CD14-positive monocyte (primary cell): ENCODE results near the gene CACHD1. TPM values are rescaled to one million over a fixed set of nuclear protein-coding genes. Genes with fewer than 3 reads are reported as not detected.
A peak's percentile ranks its signal among the peaks of the same experiment; 100 is the strongest.

Experiments used
- DNase-seq, 3 donors: peaks; one replicate each; pipeline ENCODE4 v3.0.0-alpha.2; 2011 to 2022
- H2AFZ ChIP-seq: 2 replicates; pipeline ENCODE4 v1.6.0; 2012; ENCODE audit warnings: mild to moderate bottlenecking, low read depth, low read length, inconsistent platforms; ENCODE audit not compliant: insufficient read depth, poor library complexity, severe bottlenecking
- H3K27ac ChIP-seq, 2 donors: 1 replicate in 1 of 2; 2 replicates in 1 of 2; pipeline ENCODE4 v1.5.1; 2012 to 2013; ENCODE audit warnings: low read length in 2 of 2, control low read depth in 1 of 2, inconsistent platforms in 1 of 2, low read depth in 1 of 2, mild to moderate bottlenecking in 1 of 2
- H3K27me3 ChIP-seq, 2 donors: one replicate each; pipeline versions ENCODE4 v1.6.0 to v1.6.1; 2011 to 2013; ENCODE audit warnings: low read length in 2 of 2; ENCODE audit not compliant: control insufficient read depth in 2 of 2, insufficient read depth in 2 of 2
- H3K36me3 ChIP-seq, 2 donors: replicated peaks in 1 of 2; 1 replicate in 1 of 2; 2 replicates in 1 of 2; pipeline versions ENCODE4 v1.5.1 to v1.6.1; 2012 to 2013; ENCODE audit warnings: low read length in 2 of 2, control low read depth in 1 of 2, inconsistent platforms in 1 of 2, mild to moderate bottlenecking in 1 of 2; ENCODE audit not compliant: insufficient read depth in 2 of 2, control insufficient read depth in 1 of 2
- H3K4me1 ChIP-seq, 2 donors: 1 replicate in 1 of 2; 2 replicates in 1 of 2; pipeline versions ENCODE4 v1.5.1 to v1.6.1; 2012 to 2013; ENCODE audit warnings: low read length in 2 of 2, control low read depth in 1 of 2, inconsistent platforms in 1 of 2, mild to moderate bottlenecking in 1 of 2, moderate library complexity in 1 of 2; ENCODE audit not compliant: insufficient read depth in 2 of 2, control insufficient read depth in 1 of 2
- H3K4me2 ChIP-seq: replicated peaks from 2 replicates; pipeline ENCODE3; 2012; ENCODE audit warnings: low read length, moderate library complexity, mild to moderate bottlenecking; ENCODE audit not compliant: poor library complexity, severe bottlenecking; ENCODE audit errors: extremely low read depth
- H3K4me3 ChIP-seq, 3 experiments: fragments of 200-600 bp in 1 of 3; sonication (generic) in 1 of 3; replicated peaks in 1 of 3; 1 replicate in 2 of 3; 2 replicates in 1 of 3; pipeline ENCODE4 v1.5.1; 2011 to 2013; ENCODE audit warnings: low read length in 3 of 3, mild to moderate bottlenecking in 3 of 3, control low read depth in 2 of 3, low read depth in 2 of 3, inconsistent platforms in 1 of 3, moderate library complexity in 1 of 3
- H3K79me2 ChIP-seq: 2 replicates; pipeline ENCODE4 v1.6.0; 2012; ENCODE audit warnings: mild to moderate bottlenecking, control low read depth, inconsistent platforms, low read length, moderate library complexity; ENCODE audit not compliant: insufficient read depth
- H3K9ac ChIP-seq: 2 replicates; pipeline ENCODE4 v1.6.0; 2017; ENCODE audit warnings: low read length, mild to moderate bottlenecking; ENCODE audit not compliant: insufficient read depth, poor library complexity, severe bottlenecking
- H3K9me3 ChIP-seq, 2 donors: replicated peaks in 1 of 2; 1 replicate in 1 of 2; 2 replicates in 1 of 2; pipeline versions ENCODE4 v1.5.1 to v1.6.1; 2012 to 2013; ENCODE audit warnings: low read length in 2 of 2, control low read depth in 1 of 2; ENCODE audit not compliant: control insufficient read depth in 1 of 2, insufficient read depth in 1 of 2
- H4K20me1 ChIP-seq: 2 replicates; pipeline ENCODE4 v1.6.0; 2012; ENCODE audit warnings: mild to moderate bottlenecking, low read length, control low read depth, moderate library complexity; ENCODE audit not compliant: insufficient read depth
- H3K27ac Mint-ChIP-seq, 7 donors: one replicate each; pipeline ENCODE4 v1.8.0; 2020; ENCODE audit warnings: mild to moderate bottlenecking in 7 of 7, mixed read lengths in 7 of 7, moderate library complexity in 6 of 7, inconsistent platforms in 2 of 7
- H3K27me3 Mint-ChIP-seq, 3 donors: one replicate each; pipeline ENCODE4 v1.8.0; 2021 to 2022; ENCODE audit warnings: low read depth in 3 of 3, mild to moderate bottlenecking in 3 of 3, mixed read lengths in 3 of 3, moderate library complexity in 3 of 3, inconsistent platforms in 1 of 3
- H3K36me3 Mint-ChIP-seq, 2 donors: one replicate each; pipeline ENCODE4 v1.8.0; 2020; ENCODE audit warnings: mixed read lengths in 2 of 2, inconsistent platforms in 1 of 2, mild to moderate bottlenecking in 1 of 2
- H3K4me1 Mint-ChIP-seq: one replicate; pipeline ENCODE4 v1.8.0; 2020; ENCODE audit warnings: mild to moderate bottlenecking, mixed read lengths
- H3K4me3 Mint-ChIP-seq, 2 donors: one replicate each; pipeline ENCODE4 v1.8.0; 2020; ENCODE audit warnings: mild to moderate bottlenecking in 2 of 2, mixed read lengths in 2 of 2, moderate library complexity in 1 of 2
- H3K9me3 Mint-ChIP-seq, 7 donors: one replicate each; pipeline ENCODE4 v1.8.0; 2020 to 2022; ENCODE audit warnings: mixed read lengths in 7 of 7, mild to moderate bottlenecking in 6 of 7, moderate library complexity in 6 of 7, inconsistent platforms in 2 of 7
- WGBS: methylation state at CpG from one replicate; pipeline ENCODE4 v1.1.5; 2013; ENCODE audit warnings: missing lambda C conversion rate; ENCODE audit not compliant: insufficient coverage; 5-methylcytosine and 5-hydroxymethylcytosine counted together
- intact Hi-C, 2 donors: fragments of 100-400 bp; cut with micrococcal nuclease; formaldehyde crosslinking; loops; one replicate each; pipeline versions ENCODE4 v1.15.0 to v1.15.1; 2023
- polyA plus RNA-seq, 3 donors: library from polyadenylated mRNA; depleted of rRNA in 1 of 3; unstranded in 2 of 3; stranded (reverse) in 1 of 3; fragments of 300-500 nt in 2 of 3; fragments of >200 nt in 1 of 3; fragmentation: Illumina TruSeq in 2 of 3; gene quantifications; 1 replicate in 2 of 3; 2 replicates in 1 of 3; pipeline ENCODE4 v1.2.3, GENCODE V29; 2012 to 2021
- TF ChIP-seq, protein P1 (sequence below): fragments of 200-600 bp; IDR thresholded peaks from one replicate; pipeline ENCODE4 v1.8.0; 2022; ENCODE audit warnings: antibody characterized with exemption, mild to moderate bottlenecking

Gene CACHD1
- polyA plus RNA-seq, 3 donors: 0.12 TPM; not detected in 2

- Histone ChIP-seq H4K20me1 (no peaks in the 10 kb centered on the region), H3K9ac (no peak overlapping the region), H3K27ac (peak overlapping the region in 1 of 2 donors; percentile 68), H3K4me1 (peaks cover 50 to 56% of the 10 kb centered on the region in 2 donors), H3K79me2 (no peaks in the 10 kb centered on the region), H3K9me3 (peaks cover 0 to 2% of the 10 kb centered on the region in 2 donors), H3K27me3 (no peaks in the 10 kb centered on the region), H3K4me2 (no peak overlapping the region), H3K4me3 (no peak overlapping the region), H2AFZ (no peak overlapping the region), H3K36me3 (no peaks in the 10 kb centered on the region)
- intact Hi-C loops: no loop called here
- Mint-ChIP-seq H3K4me1 (peaks cover 44% of the 10 kb centered on the region), H3K36me3 (no peaks in the 10 kb centered on the region), H3K9me3 (peaks cover 0 to 2% (median 0%) of the 10 kb centered on the region in 7 donors), H3K27me3 (peaks cover 1 to 2% (median 2%) of the 10 kb centered on the region in 3 donors), H3K27ac (peak overlapping the region; percentile 7 to 93 (median 77)), H3K4me3 (no peak overlapping the region)
- DNase-seq: no peak
- TF ChIP-seq, protein P1, sequence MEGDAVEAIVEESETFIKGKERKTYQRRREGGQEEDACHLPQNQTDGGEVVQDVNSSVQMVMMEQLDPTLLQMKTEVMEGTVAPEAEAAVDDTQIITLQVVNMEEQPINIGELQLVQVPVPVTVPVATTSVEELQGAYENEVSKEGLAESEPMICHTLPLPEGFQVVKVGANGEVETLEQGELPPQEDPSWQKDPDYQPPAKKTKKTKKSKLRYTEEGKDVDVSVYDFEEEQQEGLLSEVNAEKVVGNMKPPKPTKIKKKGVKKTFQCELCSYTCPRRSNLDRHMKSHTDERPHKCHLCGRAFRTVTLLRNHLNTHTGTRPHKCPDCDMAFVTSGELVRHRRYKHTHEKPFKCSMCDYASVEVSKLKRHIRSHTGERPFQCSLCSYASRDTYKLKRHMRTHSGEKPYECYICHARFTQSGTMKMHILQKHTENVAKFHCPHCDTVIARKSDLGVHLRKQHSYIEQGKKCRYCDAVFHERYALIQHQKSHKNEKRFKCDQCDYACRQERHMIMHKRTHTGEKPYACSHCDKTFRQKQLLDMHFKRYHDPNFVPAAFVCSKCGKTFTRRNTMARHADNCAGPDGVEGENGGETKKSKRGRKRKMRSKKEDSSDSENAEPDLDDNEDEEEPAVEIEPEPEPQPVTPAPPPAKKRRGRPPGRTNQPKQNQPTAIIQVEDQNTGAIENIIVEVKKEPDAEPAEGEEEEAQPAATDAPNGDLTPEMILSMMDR: no peak
Measured at GRCh38 chr1:64513545-64513944, 43.6 kb downstream of the CACHD1 start.

- Histone ChIP-seq H4K20me1 (no peaks in the 10 kb centered on the region), H3K27ac (peak overlapping the region in 1 of 2 donors; percentile 12), H3K4me3 (peak overlapping the region in 1 of 3 experiments; percentile 15), H2AFZ (no peak overlapping the region), H3K36me3 (no peaks in the 10 kb centered on the region), H3K9ac (no peak overlapping the region), H3K27me3 (no peaks in the 10 kb centered on the region), H3K79me2 (no peaks in the 10 kb centered on the region), H3K4me1 (peaks cover 50 to 56% of the 10 kb centered on the region in 2 donors), H3K4me2 (peak overlapping the region; percentile 5), H3K9me3 (peaks cover 0 to 2% of the 10 kb centered on the region in 2 donors)
- peak in 2 of 3 donors; percentile 13 to 27 for DNase-seq
- no peak overlapping the region for H3K4me3 Mint-ChIP-seq
- no peaks in the 10 kb centered on the region for H3K36me3 Mint-ChIP-seq
- peaks cover 0 to 2% (median 0%) of the 10 kb centered on the region in 7 donors for H3K9me3 Mint-ChIP-seq
- peak overlapping the region in 6 of 7 donors; percentile 22 to 71 (median 50) for H3K27ac Mint-ChIP-seq
- TF ChIP-seq, protein P1: no peak
- peaks cover 44% of the 10 kb centered on the region for H3K4me1 Mint-ChIP-seq
- intact Hi-C loops: no loop called here
- WGBS: no CpG with 5 or more reads among the region's 1 CpG
- peaks cover 0 to 2% (median 2%) of the 10 kb centered on the region in 3 donors for H3K27me3 Mint-ChIP-seq
Measured at GRCh38 chr1:64514197-64514765, 44.4 kb downstream of the CACHD1 start.
